Astrocyte of the cerebellum (primary cell): ENCODE results near the gene SPDYE1.

ENCODE experiments used
- DNase-seq: peaks from one replicate; pipeline ENCODE4 v3.0.0-alpha.2; 2011; ENCODE audit warnings: low read depth
- H3K4me3 ChIP-seq: 2 replicates; pipeline ENCODE4 v1.5.1; 2011; ENCODE audit warnings: mild to moderate bottlenecking, low read depth, low read length, moderate library complexity
- in situ Hi-C: cut with HindIII; loops from 2 replicates; pipeline ENCODE4 v1.10.0; 2017; ENCODE audit warnings: low sequenced_read_pairs
- TF ChIP-seq, protein P1 (sequence below): IDR thresholded peaks from 2 replicates; pipeline ENCODE4 v1.5.1; 2012; ENCODE audit warnings: low read length, low read depth, moderate library complexity, mild to moderate bottlenecking; ENCODE audit errors: missing control alignments

The SPDYE1 gene

DNA sequence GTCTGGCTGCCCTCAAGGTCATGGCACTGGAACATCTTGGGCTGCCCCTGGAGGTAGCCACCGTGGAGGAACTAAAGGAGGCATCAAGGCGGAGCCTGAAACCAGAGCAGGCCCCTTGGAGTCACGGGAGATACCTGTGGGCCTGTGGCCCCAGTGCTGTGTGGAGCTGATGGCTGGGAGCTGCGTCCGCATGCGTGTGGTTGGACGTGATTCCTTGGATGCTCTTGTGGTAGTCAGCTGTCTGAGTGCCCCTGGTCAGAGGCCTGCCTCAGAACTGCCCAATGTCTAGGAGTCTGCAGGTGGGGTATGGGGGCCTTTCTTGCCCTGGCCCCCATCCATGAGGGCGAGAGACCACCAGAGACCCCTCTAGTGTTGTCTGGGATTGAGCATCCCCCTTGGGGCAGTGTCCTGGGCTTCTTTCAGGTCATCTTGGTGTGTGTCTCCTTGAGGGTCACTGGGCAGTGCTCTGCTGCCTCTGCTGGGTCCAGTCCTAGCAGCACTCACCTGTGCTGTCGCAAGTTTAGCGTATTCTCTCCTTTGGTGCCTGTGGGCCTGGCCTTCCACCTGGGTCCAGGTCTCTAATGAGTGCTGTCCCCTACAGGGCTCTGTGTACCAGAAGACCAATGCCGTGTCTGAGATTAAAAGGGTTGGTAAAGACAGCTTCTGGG is 59.6 kb downstream of the SPDYE1 start:
- H3K4me3 ChIP-seq, result no peak overlapping the region
- DNase-seq, result no peak
- in situ Hi-C loops, result no loop called here
- TF ChIP-seq, protein P1, sequence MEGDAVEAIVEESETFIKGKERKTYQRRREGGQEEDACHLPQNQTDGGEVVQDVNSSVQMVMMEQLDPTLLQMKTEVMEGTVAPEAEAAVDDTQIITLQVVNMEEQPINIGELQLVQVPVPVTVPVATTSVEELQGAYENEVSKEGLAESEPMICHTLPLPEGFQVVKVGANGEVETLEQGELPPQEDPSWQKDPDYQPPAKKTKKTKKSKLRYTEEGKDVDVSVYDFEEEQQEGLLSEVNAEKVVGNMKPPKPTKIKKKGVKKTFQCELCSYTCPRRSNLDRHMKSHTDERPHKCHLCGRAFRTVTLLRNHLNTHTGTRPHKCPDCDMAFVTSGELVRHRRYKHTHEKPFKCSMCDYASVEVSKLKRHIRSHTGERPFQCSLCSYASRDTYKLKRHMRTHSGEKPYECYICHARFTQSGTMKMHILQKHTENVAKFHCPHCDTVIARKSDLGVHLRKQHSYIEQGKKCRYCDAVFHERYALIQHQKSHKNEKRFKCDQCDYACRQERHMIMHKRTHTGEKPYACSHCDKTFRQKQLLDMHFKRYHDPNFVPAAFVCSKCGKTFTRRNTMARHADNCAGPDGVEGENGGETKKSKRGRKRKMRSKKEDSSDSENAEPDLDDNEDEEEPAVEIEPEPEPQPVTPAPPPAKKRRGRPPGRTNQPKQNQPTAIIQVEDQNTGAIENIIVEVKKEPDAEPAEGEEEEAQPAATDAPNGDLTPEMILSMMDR, result no peak

DNA sequence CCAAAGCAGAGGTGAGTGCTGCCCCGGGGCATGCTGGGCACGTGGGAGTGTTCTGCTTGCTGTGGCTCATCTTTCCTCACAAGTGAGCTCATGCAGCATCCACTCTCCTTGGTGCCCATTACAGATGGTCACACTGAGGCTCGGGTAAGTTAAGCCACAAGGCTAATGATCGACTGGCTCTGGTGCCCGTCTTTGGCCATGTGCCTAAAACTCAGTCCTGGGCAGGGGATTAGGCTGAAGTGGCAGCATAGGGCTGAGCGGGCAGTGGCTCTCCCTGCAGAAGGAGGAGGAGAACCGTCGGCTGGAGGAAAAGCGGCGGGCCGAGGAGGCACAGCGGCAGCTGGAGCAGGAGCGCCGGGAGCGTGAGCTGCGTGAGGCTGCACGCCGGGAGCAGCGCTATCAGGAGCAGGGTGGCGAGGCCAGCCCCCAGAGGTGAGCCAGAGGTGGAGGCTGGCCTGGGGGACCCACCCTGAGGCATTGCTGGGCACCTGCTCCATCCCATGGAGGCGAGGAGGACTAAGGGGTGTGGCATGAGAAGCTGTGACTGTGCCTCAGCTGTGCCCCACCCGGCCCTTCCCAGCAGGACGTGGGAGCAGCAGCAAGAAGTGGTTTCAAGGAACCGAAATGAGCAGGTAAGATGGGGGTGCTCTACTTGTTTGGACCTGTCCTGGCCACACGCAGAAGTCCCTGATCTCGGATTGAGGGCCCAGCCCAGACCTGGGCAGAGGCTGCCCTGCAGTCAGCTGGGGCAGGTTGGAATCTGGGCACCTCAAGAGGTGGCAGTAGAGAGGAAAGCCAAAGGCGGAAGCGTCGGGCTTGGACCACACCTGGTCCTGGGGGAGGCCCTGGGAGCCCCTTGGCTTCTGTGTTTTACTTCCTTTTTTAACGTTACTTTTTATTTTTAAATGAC is 60.4 kb downstream of the SPDYE1 start:
- H3K4me3 ChIP-seq, result no peak overlapping the region
- TF ChIP-seq, protein P1, result no peak

DNA sequence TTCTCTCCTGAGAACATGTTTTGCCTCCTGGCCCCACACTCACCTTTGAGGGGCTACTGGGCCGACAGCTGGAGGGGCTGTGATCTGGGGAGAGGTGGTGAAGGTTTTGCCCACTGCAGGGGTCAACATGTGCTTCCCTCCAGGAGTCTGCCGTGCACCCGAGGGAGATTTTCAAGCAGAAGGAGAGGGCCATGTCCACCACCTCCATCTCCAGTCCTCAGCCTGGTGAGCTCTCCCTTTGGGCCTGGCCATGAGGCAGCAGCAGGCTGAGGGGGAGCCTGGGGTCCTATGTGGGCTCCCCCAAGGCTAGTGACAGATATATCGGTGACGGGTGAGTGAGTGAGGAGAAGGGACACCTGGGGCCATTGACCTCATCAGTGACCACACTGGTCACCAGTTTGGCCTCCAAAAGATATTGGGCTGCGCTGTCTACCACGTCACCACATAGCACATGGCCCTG is 61.1 kb downstream of the SPDYE1 start:
- no peak for DNase-seq
- in situ Hi-C loops, result no loop called here
- TF ChIP-seq, protein P1, result no peak
- H3K4me3 ChIP-seq, result no peak overlapping the region

More for the DNA sequence above, 60.4 kb downstream of the SPDYE1 start:
- DNase-seq, result no peak
- in situ Hi-C loops, result no loop called here

DNA sequence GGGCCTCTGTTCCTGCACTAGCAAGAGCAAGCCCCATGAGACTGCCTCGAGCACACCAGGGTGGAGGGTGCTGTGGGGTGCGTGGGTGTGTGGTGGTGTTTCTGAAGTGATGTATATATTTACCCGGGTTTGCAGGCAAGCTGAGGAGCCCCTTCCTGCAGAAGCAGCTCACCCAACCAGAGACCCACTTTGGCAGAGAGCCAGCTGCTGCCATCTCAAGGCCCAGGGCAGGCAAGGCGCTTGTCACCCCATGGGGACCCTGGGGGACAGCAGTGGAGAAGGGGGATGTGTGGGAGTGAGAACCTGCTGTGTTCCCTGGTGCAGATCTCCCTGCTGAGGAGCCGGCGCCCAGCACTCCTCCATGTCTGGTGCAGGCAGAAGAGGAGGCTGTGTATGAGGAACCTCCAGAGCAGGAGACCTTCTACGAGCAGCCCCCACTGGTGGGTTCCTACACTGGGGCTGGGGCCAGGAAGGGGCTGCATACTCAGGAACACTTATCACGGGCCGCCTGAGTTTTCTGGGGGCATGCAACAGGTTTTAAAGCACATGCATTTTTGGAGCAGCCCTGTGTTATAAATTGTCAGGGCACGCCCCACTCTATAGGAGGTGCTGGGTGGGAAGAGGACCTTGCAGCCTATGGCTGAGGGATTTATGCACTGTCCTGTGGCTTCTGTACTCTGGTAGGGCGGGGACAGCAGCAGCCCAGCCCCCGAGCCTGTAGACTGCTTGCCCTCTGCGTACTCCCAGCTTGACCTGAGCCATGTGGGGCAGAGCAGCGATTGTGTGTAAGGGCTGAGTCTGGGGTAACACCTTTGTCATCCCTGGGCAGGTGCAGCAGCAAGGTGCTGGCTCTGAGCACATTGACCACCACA is 61.8 kb downstream of the SPDYE1 start:
- TF ChIP-seq, protein P1, result no peak
- no peak for DNase-seq
- in situ Hi-C loops, result loop anchor here (10.0 kb wide), 1 partner anchor 135 kb away; no protein-coding TSS in a partner anchor
- no peak overlapping the region for H3K4me3 ChIP-seq
